ENCODE data around the gene GRB2. TPM values are rescaled to one million over a fixed set of nuclear protein-coding genes. Genes with fewer than 3 reads are reported as not detected.

GRB2 gene
- total and polyA plus RNA-seq, 2 of the 8 experiments (the other 6 are each of a cell fraction or from before 2014, with no cell fraction given), result 44.2 to 101 TPM

DNA sequence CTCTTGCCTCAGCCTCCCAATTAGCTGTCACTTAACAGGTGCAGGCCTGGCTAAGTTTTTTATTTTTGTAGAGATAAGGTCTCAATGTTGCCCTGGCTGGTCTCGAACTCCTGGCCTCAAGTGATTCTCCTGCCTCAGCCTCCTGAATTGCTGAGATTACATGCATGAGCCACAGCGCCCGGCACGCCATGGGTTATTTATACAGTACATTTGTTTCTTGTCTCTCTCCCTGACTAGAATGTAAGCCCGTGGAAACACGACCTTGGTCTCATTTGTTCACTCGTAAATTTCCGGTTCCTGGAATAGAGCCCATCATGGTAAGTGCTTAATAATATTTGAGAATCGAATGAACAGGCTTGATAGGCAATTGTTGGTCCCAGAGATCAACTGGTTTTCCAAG lies 118.3 kb downstream of the GRB2 start:
- ChIA-PET CTCF (ENCODE audit: partially characterized antibody) (interaction anchor here (0.6 to 3.7 kb wide), 4 partner anchors 17 to 329 kb away, joined by 3 to 30 read pairs (median 11); partner anchors contain the start of gene MIF4GD), POLR2A (ENCODE audit: partially characterized antibody) (interaction anchor here (1.6 to 1.9 kb wide), 2 partner anchors 17 to 125 kb away, joined by 3 to 5 read pairs; partner anchors contain the start of gene MIF4GD)
- Histone ChIP-seq H3K23me2 (ENCODE audit: low read depth, low read length) (peaks cover 4% of the 10 kb centered on the region; the same call in 1 of the 2 replicates), H4K5ac (ENCODE audit: insufficient read length, low read depth, low read length) (no peak overlapping the region), H2BK12ac (ENCODE audit: low read depth, low read length) (no peak overlapping the region), H3K9me3 (ENCODE audit: insufficient read depth in 2 of 2, low read depth in 1 of 2, low read length in 1 of 2) (no peaks in the 10 kb centered on the region), H3K4me1 (replicated peaks in 1 of 4; ENCODE audit: control insufficient read depth in 3 of 4, insufficient read depth in 4 of 4, low read length in 3 of 4) (no peaks in the 10 kb centered on the region; a peak in 3 of 7 replicates), H3K9ac (replicated peaks in 1 of 4; ENCODE audit: extremely low read depth in 1 of 4, low read depth in 3 of 4, low read length in 3 of 4) (no peak overlapping the region), H2BK15ac (ENCODE audit: low read length) (no peak overlapping the region), H3K27ac (ENCODE audit: low read depth, low read length) (no peak overlapping the region), H4K91ac (replicated peaks; ENCODE audit: insufficient read length, low read length) (no peak overlapping the region), H4K8ac (ENCODE audit: extremely low read depth, insufficient read depth, low read length) (no peak overlapping the region), H4K20me1 (replicated peaks in 1 of 2; ENCODE audit: control insufficient read depth in 1 of 2, insufficient read depth in 2 of 2, low read length in 2 of 2) (peaks cover 0 to 3% of the 10 kb centered on the region in 2 experiments), H3K4me3 (ENCODE audit: extremely low read depth in 1 of 4, insufficient read depth in 2 of 4, low read depth in 3 of 4, low read length in 4 of 4) (no peak overlapping the region), H3K56ac (replicated peaks; ENCODE audit: insufficient read length, low read depth, low read length) (no peak overlapping the region), H2BK5ac (ENCODE audit: low read depth, low read length) (no peak overlapping the region), H3K14ac (ENCODE audit: insufficient read length) (no peak overlapping the region), H2AFZ (ENCODE audit: low read length) (no peak overlapping the region), H2BK120ac (replicated peaks; ENCODE audit: low read depth, low read length) (no peak overlapping the region), H3K79me1 (ENCODE audit: low read depth, low read length) (no peaks in the 10 kb centered on the region; the same call in 1 of the 2 replicates), H2AK5ac (ENCODE audit: low read depth, low read length) (no peak overlapping the region), H3K36me3 (ENCODE audit: control insufficient read depth in 2 of 4, insufficient read depth in 4 of 4, low read length in 3 of 4) (peaks cover 3 to 9% (median 7%) of the 10 kb centered on the region in 4 experiments; a peak in 4 of 8 replicates), H3K4me2 (ENCODE audit: insufficient read depth in 1 of 2, low read depth in 2 of 2, low read length in 2 of 2) (no peak overlapping the region), H2BK20ac (ENCODE audit: low read length) (no peak overlapping the region), H3K27me3 (replicated peaks in 1 of 4; ENCODE audit: control insufficient read depth in 3 of 4, extremely low read depth in 1 of 4, insufficient read depth in 3 of 4, low read length in 3 of 4) (no peaks in the 10 kb centered on the region; a peak in 2 of 7 replicates), H3K23ac (ENCODE audit: insufficient read length) (no peak overlapping the region), H3K18ac (ENCODE audit: extremely low read depth, low read length) (no peak overlapping the region), H3K79me2 (ENCODE audit: control insufficient read depth in 1 of 2, insufficient read depth in 2 of 2, low read length in 2 of 2) (0 out of 4 replicates have a peak, but pooled peaks cover 0 to 2% of the 10 kb centered on the region in 2 experiments), H3K4ac (replicated peaks; ENCODE audit: insufficient read length, low read depth, low read length) (no peak overlapping the region)
- no peak for DNase-seq (ENCODE audit: low read depth in 1 of 2, low spot score in 2 of 2)
- WGBS, 2 experiments (ENCODE audit: extremely low coverage in 1 of 2, insufficient coverage in 1 of 2, insufficient read length in 1 of 2, insufficient replicate concordance in 2 of 2, low coverage in 1 of 2, low lambda C conversion rate in 2 of 2, missing lambda C conversion rate in 1 of 2), result 95% methylated on average over 9 of the region's 9 CpGs; no CpG with 5 or more reads in 1 of the 2 experiments
- no peak for TF ChIP-seq PHF8 (conservative IDR thresholded peaks at IDR 0.05; ENCODE audit: low read depth, low read length)
- TF ChIP-seq TEAD4 (IDR thresholded peaks at IDR 0.05; ENCODE audit: low read depth, low read length), result no peak
- TF ChIP-seq SAP30 (IDR thresholded peaks at IDR 0.05; ENCODE audit: insufficient read depth, insufficient replicate concordance, low read length), result no peak
- no peak for FAIRE-seq

All from H1 (cell line).